ENCODE measurements around the gene ZBTB21.
"Not testable (repeated sequence)": the region's sequence is repeated elsewhere in the genome, so short reads cannot be mapped to it uniquely, and the experiment has no call there.

ZBTB21 gene

DNA sequence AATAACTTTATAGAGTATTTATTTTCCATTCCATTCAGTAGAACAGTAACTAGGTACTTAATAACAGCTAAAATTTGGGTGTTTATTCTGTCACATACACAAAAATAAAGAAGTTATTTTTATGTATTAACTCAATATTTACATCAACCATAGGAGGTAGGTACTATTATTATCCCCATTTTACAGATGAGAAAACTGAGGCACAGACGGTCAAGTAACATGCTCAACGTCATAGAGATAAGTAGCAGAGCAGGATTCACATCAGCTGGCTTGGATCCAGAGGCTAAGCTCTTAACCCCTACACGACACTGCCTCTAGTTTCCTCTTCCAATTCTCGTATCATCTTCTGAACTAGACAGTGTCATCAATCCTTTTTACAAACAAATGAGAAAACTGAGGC is 9.3 kb downstream of the ZBTB21 start:
- TF ChIP-seq CTCF (IDR thresholded peaks at IDR 0.05; ENCODE audit: insufficient read depth, low read depth, low read length, missing control alignments), result no peak
- DNase-seq (ENCODE audit: low read depth), result no peak
- H3K4me3 ChIP-seq (ENCODE audit: low read length), result no peak overlapping the region

- no peak overlapping the region for H3K4me3 ChIP-seq (ENCODE audit: low read length)
- no peak for DNase-seq (ENCODE audit: low read depth)
- TF ChIP-seq CTCF (IDR thresholded peaks at IDR 0.05; ENCODE audit: insufficient read depth, low read depth, low read length, missing control alignments), result no peak
Measured at GRCh38 chr21:41997657-41998056, 12.5 kb downstream of the ZBTB21 start.

GRCh38 chr21:41995577-41995976 is 14.6 kb downstream of the ZBTB21 start:
- TF ChIP-seq CTCF (IDR thresholded peaks at IDR 0.05; ENCODE audit: insufficient read depth, low read depth, low read length, missing control alignments), result no peak

DNA sequence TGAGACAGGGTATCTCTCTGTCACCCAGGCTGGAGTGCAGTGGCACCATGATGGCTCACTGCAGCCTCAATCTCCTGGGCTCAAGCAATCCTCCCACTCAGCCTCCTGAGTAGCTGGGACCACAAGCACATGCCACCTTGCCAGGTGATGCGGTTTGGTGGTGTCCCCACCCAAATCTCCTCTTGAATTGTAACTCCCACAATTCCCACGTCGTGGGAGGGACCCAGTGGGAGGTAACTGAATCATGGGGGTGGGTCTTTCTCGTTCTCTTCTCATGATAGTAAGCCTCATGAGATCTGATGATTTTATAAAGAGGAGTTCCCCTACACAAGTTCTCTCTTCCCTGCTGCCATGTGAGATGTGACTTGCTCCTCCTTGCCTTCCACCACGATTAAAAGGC is 15.5 kb downstream of the ZBTB21 start:
- DNase-seq (ENCODE audit: low read depth); H3K4me3 ChIP-seq (ENCODE audit: low read length): not testable (repeated sequence)

More at GRCh38 chr21:41995577-41995976, 14.6 kb downstream of the ZBTB21 start:
- no peak for DNase-seq (ENCODE audit: low read depth)
- no peak overlapping the region for H3K4me3 ChIP-seq (ENCODE audit: low read length)

- no peak for TF ChIP-seq CTCF (IDR thresholded peaks at IDR 0.05; ENCODE audit: insufficient read depth, low read depth, low read length, missing control alignments)
- no peak overlapping the region for H3K4me3 ChIP-seq (ENCODE audit: low read length)
- DNase-seq (ENCODE audit: low read depth), result no peak
Measured at GRCh38 chr21:41993744-41994143, 16.4 kb downstream of the ZBTB21 start.

GRCh38 chr21:41992576-41992975 is 17.6 kb downstream of the ZBTB21 start:
- no peak for DNase-seq (ENCODE audit: low read depth)
- TF ChIP-seq CTCF (IDR thresholded peaks at IDR 0.05; ENCODE audit: insufficient read depth, low read depth, low read length, missing control alignments), result no peak
- H3K4me3 ChIP-seq (ENCODE audit: low read length), result no peak overlapping the region

DNA sequence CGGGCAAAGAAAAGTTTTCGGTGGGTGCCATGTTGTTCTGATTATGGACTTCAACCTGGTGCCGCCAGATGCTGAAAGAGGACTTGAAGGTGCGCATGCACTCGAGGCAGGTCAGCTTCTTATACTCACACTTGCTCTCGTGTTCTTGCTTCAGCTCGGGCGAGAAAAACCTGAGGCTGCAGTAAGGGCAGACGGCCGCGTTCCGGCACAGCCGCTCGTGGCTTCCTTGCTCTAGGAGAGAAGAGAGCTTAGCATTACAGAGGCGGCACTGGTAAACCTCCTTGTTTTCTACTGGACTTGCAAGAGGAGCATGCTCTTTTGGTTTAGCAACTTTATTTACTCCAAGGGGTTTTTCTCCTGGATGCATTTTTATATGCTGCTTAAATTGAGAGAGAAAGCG is 18.5 kb downstream of the ZBTB21 start:
- H3K4me3 ChIP-seq (ENCODE audit: low read length), result no peak overlapping the region
- TF ChIP-seq CTCF (IDR thresholded peaks at IDR 0.05; ENCODE audit: insufficient read depth, low read depth, low read length, missing control alignments), result no peak
- no peak for DNase-seq (ENCODE audit: low read depth)

DNA sequence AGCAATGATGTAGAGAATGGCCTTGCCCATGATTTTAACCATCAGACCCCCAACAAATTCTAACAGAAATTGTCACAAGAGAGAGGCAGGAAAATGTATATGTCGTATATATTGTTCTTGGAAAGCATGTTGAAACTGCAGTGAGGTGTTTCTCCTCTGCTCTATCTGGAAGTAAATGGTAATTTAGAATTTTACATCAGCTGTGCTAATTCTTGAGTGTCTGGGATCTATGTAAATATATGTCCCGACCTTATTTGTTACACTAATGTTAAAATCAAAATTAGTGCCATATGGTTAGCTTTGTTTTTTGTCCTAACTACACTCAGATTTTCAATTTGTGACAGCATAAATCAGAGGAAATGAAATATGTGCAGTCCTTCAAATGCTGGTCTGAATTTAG is 20.5 kb downstream of the ZBTB21 start:
- no peak for TF ChIP-seq CTCF (IDR thresholded peaks at IDR 0.05; ENCODE audit: insufficient read depth, low read depth, low read length, missing control alignments)

More for the DNA sequence above, 20.5 kb downstream of the ZBTB21 start:
- no peak for DNase-seq (ENCODE audit: low read depth)
- H3K4me3 ChIP-seq (ENCODE audit: low read length), result no peak overlapping the region

Data from epithelial cell of esophagus (primary cell).